GM19025 (cell line): Measurements from ENCODE around the gene NKAP.

Experiments
- ATAC-seq: cut with Tn5 transposase; IDR thresholded peaks from one replicate; pipeline ENCODE4 v1.9.1; 2021; ENCODE audit warnings: mild to moderate bottlenecking, low read depth, moderate library complexity; ENCODE audit not compliant: unreplicated experiment

NKAP gene

DNA sequence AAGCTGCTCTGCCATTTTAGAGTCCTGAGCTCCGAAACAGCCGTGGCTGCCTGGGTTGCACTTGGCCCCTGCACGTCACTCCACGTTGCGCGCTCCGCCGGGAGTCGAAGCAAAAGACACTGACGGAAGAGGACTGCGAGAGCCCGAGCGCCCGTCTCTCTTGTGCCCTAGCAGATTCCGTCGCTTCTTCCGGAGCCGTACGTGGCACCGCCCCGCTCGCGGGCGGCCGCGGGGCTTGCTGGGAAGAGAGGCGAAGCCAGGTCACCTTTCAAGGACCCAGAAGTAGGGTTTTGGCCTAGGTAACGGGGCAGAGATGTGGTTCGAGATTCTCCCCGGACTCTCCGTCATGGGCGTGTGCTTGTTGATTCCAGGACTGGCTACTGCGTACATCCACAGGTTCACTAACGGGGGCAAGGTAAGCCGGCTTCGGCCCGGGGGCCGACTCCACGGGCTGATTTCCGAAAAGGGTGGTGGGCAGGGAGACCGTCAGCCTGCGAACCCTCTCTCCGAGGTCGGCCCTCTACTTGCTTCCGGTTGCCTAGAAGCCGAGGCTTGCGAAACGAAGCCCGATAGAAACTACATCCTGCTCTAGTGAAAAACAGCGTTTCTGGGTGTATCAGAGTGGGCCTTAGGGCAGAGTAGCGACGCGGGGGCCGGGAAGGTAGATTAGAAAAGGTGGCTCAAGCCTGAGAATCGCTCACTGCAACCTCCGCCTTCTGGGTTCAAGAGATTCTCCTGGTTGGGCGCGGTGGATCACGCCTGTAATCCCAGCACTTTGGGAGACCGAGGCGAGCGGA lies 71.8 kb downstream of the NKAP start, which contains the start of the genes NDUFA1 and RNF113A:
Gene NDUFA1, plus strand, starts transcription at position 234 of the 797 bp plus-strand sequence. Its CDS starts 80 bp downstream, at position 314.
Gene RNF113A, minus strand, starts transcription at position 135 of the 797 bp plus-strand sequence. Its CDS starts 120 bp downstream, at position 15.
- peak; percentile 91 for ATAC-seq

DNA sequence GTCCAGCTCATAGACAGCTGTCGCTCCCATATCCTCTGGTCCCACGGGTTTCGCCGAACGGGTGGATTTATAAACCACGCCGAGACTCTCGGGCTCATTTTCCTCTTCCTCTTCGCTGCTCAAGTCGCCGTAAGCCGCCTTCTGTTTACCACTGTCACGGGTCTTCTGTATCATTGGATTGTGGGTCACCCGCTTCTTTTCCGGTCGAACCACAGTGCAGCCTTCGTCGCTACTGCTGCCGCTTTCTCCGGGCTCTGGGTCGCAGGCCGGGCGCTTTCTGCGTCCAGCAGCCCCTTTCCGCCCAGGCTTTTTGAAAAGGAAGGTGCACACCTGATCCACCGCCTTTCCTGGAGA lies 72.3 kb downstream of the NKAP start:
- ATAC-seq, result peak; percentile 40
